K562 (cell line): ENCODE data around the gene ZBTB43. TPM values are rescaled to one million over a fixed set of nuclear protein-coding genes. Genes with fewer than 3 reads are reported as not detected.

Experiments
- ATAC-seq: fragments of 200-7000 bp; cut with Tn5 transposase; 3 replicates; pipeline ENCODE4 v1.9.1; 2020; ENCODE audit warnings: moderate library complexity
- BruUV-seq: library from RNA; stranded (reverse); fragments of 400-500 nt; replicated peaks from 2 replicates; lab custom pipeline; 2021; lab: Mats Ljungman, UMichigan
- CTCF ChIA-PET: fragments of 300-600 bp; formaldehyde crosslinking; extraction: SDS; loops from one replicate; lab custom pipeline; 2021; ENCODE audit warnings: low intra/inter-chr PET ratio; lab: Yijun Ruan, JAX
- POLR2A ChIA-PET: fragments of 300-600, 350-650 bp; sonication (Branson Sonifier 250); formaldehyde crosslinking; extraction: SDS; loops from one replicate; lab custom pipeline; 2021; ENCODE audit warnings: antibody characterized with exemption, inconsistent platforms; lab: Yijun Ruan, JAX
- DNase-seq, 4 experiments: peaks; one replicate each; pipeline versions ENCODE4 v3.0.0 to v3.0.0-alpha.2; 2011 to 2018; ENCODE audit warnings: low spot score in 3 of 4, mixed read lengths in 3 of 4; ENCODE audit errors: extremely low read depth in 1 of 4
- FAIRE-seq: peaks from 2 replicates; lab custom pipeline; 2011; peaks lifted over from hg19 to GRCh38; lab: Jason Lieb, UNC
- H2AFZ ChIP-seq: 2 replicates; pipeline ENCODE4 v1.6.0; 2011; ENCODE audit warnings: low read depth, low read length, control low read depth, inconsistent platforms
- H3K27ac ChIP-seq: fragments of 200-600 bp; 3 replicates; pipeline ENCODE4 v1.8.0; 2011; ENCODE audit warnings: low read depth, mild to moderate bottlenecking, control low read depth, inconsistent platforms, low read length, moderate library complexity, mixed read lengths; ENCODE audit errors: extremely low read depth
- H3K27me3 ChIP-seq, 2 experiments: fragments of 300-600 bp in 1 of 2; 2 replicates in 1 of 2; 3 replicates in 1 of 2; pipeline versions ENCODE4 v1.6.0 to v1.8.0; 2011; ENCODE audit warnings: inconsistent platforms in 2 of 2, low read length in 2 of 2, mild to moderate bottlenecking in 1 of 2, mixed read lengths in 1 of 2, moderate library complexity in 1 of 2; ENCODE audit not compliant: control insufficient read depth in 2 of 2, insufficient read depth in 2 of 2
- H3K36me3 ChIP-seq: fragments of 300-600 bp; 3 replicates; pipeline ENCODE4 v1.8.0; 2011; ENCODE audit warnings: mild to moderate bottlenecking, low read length, inconsistent platforms; ENCODE audit not compliant: control insufficient read depth, insufficient read depth
- H3K4me1 ChIP-seq, 2 experiments: fragments of 200-600 bp in 1 of 2; replicated peaks in 1 of 2; 2 replicates in 1 of 2; 3 replicates in 1 of 2; pipeline versions ENCODE4 v1.5.1 to v1.8.0; 2011; ENCODE audit warnings: inconsistent platforms in 2 of 2, low read length in 2 of 2, mild to moderate bottlenecking in 1 of 2, mixed read lengths in 1 of 2, moderate library complexity in 1 of 2; ENCODE audit not compliant: control insufficient read depth in 2 of 2, insufficient read depth in 2 of 2
- H3K4me2 ChIP-seq: 2 replicates; pipeline ENCODE4 v1.6.1; 2011; ENCODE audit warnings: low read length, control low read depth, inconsistent platforms, mixed read lengths; ENCODE audit not compliant: insufficient read depth
- H3K4me3 ChIP-seq: fragments of 200-600 bp; sonication (generic), shearing (Covaris generic); 2 replicates; pipeline ENCODE4 v1.5.1; 2016; ENCODE audit warnings: control low read depth, inconsistent platforms
- H3K79me2 ChIP-seq: fragments of 200-600 bp; 3 replicates; pipeline ENCODE4 v1.8.0; 2011; ENCODE audit warnings: low read length, inconsistent platforms; ENCODE audit not compliant: control insufficient read depth, insufficient read depth
- H3K9ac ChIP-seq, 2 experiments: 2 replicates each; pipeline versions ENCODE4 v1.6.0 to v1.6.1; 2011; ENCODE audit warnings: low read depth in 2 of 2, low read length in 2 of 2, control low read depth in 1 of 2, inconsistent platforms in 1 of 2, mild to moderate bottlenecking in 1 of 2, mixed read lengths in 1 of 2; ENCODE audit not compliant: insufficient read depth in 1 of 2
- H3K9me1 ChIP-seq: one replicate; pipeline ENCODE4 v1.6.0; 2011; ENCODE audit warnings: inconsistent platforms, mild to moderate bottlenecking, low read length, moderate library complexity; ENCODE audit not compliant: control insufficient read depth, insufficient read depth
- H3K9me3 ChIP-seq: replicated peaks from 2 replicates; pipeline ENCODE4 v1.5.1; 2011; ENCODE audit warnings: low read depth, low read length, inconsistent platforms; ENCODE audit not compliant: control insufficient read depth, insufficient read depth
- H4K20me1 ChIP-seq: replicated peaks from 2 replicates; pipeline ENCODE4 v1.6.1; 2011; ENCODE audit warnings: low read length, inconsistent platforms, mixed read lengths; ENCODE audit not compliant: control insufficient read depth, insufficient read depth
- CTBP1 ChIP-seq: fragments of 450-650 bp; IDR thresholded peaks from 2 replicates; pipeline ENCODE4 v1.6.1; 2016; ENCODE audit warnings: borderline replicate concordance
- ETV1 ChIP-seq: fragments of 450-650 bp; conservative IDR thresholded peaks from 2 replicates; pipeline ENCODE4 v1.6.1; 2016; ENCODE audit warnings: missing genetic modification characterization, control low read depth, low read depth, missing compliant biosample characterization
- GTF2A2 ChIP-seq: IDR thresholded peaks from 2 replicates; pipeline ENCODE4 v1.6.1; 2016; ENCODE audit warnings: mild to moderate bottlenecking, missing genetic modification characterization, missing compliant biosample characterization
- MTA2 ChIP-seq: fragments of 450-650 bp; IDR thresholded peaks from 2 replicates; pipeline ENCODE4 v1.6.1; 2016; ENCODE audit warnings: low read depth
- MYBL2 ChIP-seq, 2 experiments: fragments of 450-650 bp in 1 of 2; sonication (generic) in 1 of 2; formaldehyde crosslinking in 1 of 2; IDR thresholded peaks; 2 replicates each; pipeline versions ENCODE4 v1.6.1 to v1.8.1; 2017 to 2022; ENCODE audit warnings: borderline replicate concordance in 1 of 2, inconsistent platforms in 1 of 2, low read depth in 1 of 2, mild to moderate bottlenecking in 1 of 2, missing genetic modification reagents in 1 of 2, moderate library complexity in 1 of 2
- NR2C2 ChIP-seq, 2 experiments: fragments of 200-800 bp in 1 of 2; sonication (Bioruptor generic) in 1 of 2; sonication (generic) in 1 of 2; formaldehyde crosslinking in 1 of 2; IDR thresholded peaks; 2 replicates each; pipeline versions ENCODE4 v1.6.1 to v1.8.0; 2016 to 2022; ENCODE audit warnings: mild to moderate bottlenecking in 1 of 2, missing compliant biosample characterization in 1 of 2, missing genetic modification characterization in 1 of 2, missing genetic modification reagents in 1 of 2
- SIN3A ChIP-seq, 2 experiments: fragments of 150-350 bp in 1 of 2; IDR thresholded peaks; 2 replicates each; pipeline ENCODE4 v1.6.1; 2011 to 2016; ENCODE audit warnings: borderline replicate concordance in 2 of 2, low read depth in 2 of 2, low read length in 2 of 2, mild to moderate bottlenecking in 2 of 2, moderate library complexity in 2 of 2; ENCODE audit not compliant: control insufficient read depth in 1 of 2
- TAF7 ChIP-seq: fragments of 450-650 bp; IDR thresholded peaks from 2 replicates; pipeline ENCODE4 v1.6.1; 2016; ENCODE audit warnings: missing genetic modification characterization, missing compliant biosample characterization
- U2AF2 ChIP-seq: fragments of 200-400 bp; formaldehyde crosslinking; optimal IDR thresholded peaks from 2 replicates; pipeline ENCODE3; 2017; ENCODE audit warnings: low read depth, mild to moderate bottlenecking, low read length
- ZC3H4 ChIP-seq: sonication (generic); formaldehyde crosslinking; IDR thresholded peaks from 2 replicates; pipeline ENCODE4 v1.9.0; 2021; ENCODE audit warnings: missing genetic modification reagents, borderline replicate concordance
- WGBS: fragments of 100-300 bp; shearing (Covaris generic); methylation state at CpG from one replicate; pipeline ENCODE4 v1.1.6; 2016; ENCODE audit warnings: low coverage, mixed read lengths; ENCODE audit not compliant: insufficient coverage; ENCODE audit errors: missing lambda C conversion rate; 5-methylcytosine and 5-hydroxymethylcytosine counted together
- in situ Hi-C: fragments of 300-500 bp; cut with MboI; formaldehyde crosslinking; loops from 4 replicates; pipeline ENCODE4 v1.15.0; 2018; ENCODE audit warnings: inconsistent platforms, mixed read lengths
- intact Hi-C: fragments of 100-400 bp; cut with micrococcal nuclease; formaldehyde crosslinking; loops from 2 replicates; pipeline ENCODE4 v1.14.2; 2022
- polyA plus RNA-seq, 8 experiments: library from polyadenylated mRNA; depleted of rRNA in 4 of 8; stranded (reverse) in 5 of 8; unstranded in 3 of 8; fragments of >200 nt; fragmentation: Nextera tagmentation in 2 of 8; fragmentation: Illumina TruSeq in 1 of 8; extraction: Ambion mirVana in 2 of 8; extraction: Trizol in 1 of 8; gene quantifications; 2 replicates each; pipeline versions ENCODE4 v1.2.1 to v1.2.3, GENCODE V29; 2011 to 2014; ENCODE audit warnings: inconsistent platforms in 1 of 8, missing spikeins in 1 of 8
- total RNA-seq, 7 experiments: library from RNA; depleted of rRNA in 6 of 7; stranded (reverse); fragments of >200 nt in 6 of 7; fragmentation: Illumina TruSeq in 2 of 7; extraction: Trizol in 2 of 7; gene quantifications; 2 replicates each; pipeline versions ENCODE4 v1.2.1 to v1.2.3, GENCODE V29; 2011 to 2021; ENCODE audit warnings: low replicate concordance in 1 of 7
- TF ChIP-seq, protein P1 (sequence below): IDR thresholded peaks from 2 replicates; pipeline ENCODE4 v1.6.1; 2011; ENCODE audit warnings: borderline replicate concordance, low read depth, mild to moderate bottlenecking, moderate library complexity, low read length; ENCODE audit not compliant: insufficient read depth, poor library complexity, severe bottlenecking
- TF ChIP-seq, protein P2 (sequence below): conservative IDR thresholded peaks from 2 replicates; pipeline ENCODE4 v1.6.1; 2011; ENCODE audit warnings: low read depth, mild to moderate bottlenecking, low read length; ENCODE audit not compliant: control insufficient read depth

Gene ZBTB43
- total and polyA plus RNA-seq, 9 of the 15 experiments (the other 6 are each of a cell fraction or from before 2014, with no cell fraction given) = 3.9 to 17.2 (median 9.1) TPM

DNA sequence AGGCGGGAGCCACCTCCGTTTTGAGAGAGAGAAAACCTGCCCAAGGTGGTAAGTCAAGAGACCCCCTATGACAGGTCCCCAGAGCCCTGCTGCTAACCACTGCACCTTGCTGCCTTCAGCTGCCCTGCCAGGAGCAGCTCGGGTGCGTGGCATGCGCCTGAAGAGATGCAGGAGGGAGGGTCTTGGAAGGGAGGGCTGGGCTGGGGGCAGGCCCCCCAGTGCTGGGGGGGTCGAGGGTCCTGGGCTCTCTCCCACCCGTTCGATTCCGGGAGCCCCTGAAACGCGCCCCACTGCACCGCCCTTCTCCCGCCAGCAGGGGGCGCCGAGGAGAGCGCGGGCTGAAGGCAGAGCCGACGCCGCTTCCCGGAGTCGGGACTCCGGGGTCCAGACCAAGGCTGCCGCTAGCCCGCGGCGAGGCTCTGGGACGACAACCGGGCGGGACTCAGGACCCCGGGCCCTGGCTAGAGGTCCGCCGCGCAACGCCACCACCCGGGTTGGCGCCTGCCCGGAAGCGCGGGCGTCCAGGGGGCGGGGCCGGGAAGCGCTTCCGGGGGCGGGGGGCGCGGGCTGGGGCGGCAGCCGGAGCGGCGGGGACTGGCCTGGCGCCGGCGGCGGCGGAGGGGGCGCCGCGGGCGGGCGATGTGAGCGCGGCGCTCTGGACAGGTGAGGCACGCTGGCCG is 55.4 kb downstream of the ZBTB43 start, which contains the start of gene ZBTB34:
TSS of gene ZBTB34 (plus strand) at position 563 of the 680 bp plus-strand sequence. CDS start 18,761 bp downstream, outside the sequence.
- Histone ChIP-seq H3K27me3 (no peaks in the 10 kb centered on the region; a peak in 1 of 5 replicates), H3K27ac (peak within 1 kb of the TSS; percentile 91), H3K4me2 (peak within 1 kb of the TSS; percentile 89), H4K20me1 (peaks cover 13% of the 10 kb centered on the region), H3K4me3 (peak within 1 kb of the TSS; percentile 75), H3K79me2 (peaks cover 42% of the 10 kb centered on the region), H2AFZ (peak within 1 kb of the TSS; percentile 97), H3K9me3 (no peaks in the 10 kb centered on the region), H3K9ac (peak within 1 kb of the TSS; percentile 83 to 95), H3K36me3 (peaks cover 22% of the 10 kb centered on the region), H3K4me1 (peaks cover 14 to 26% of the 10 kb centered on the region in 2 experiments), H3K9me1 (no peaks in the 10 kb centered on the region)
- under 1% methylated on average over 26 of the region's 67 CpGs for WGBS
- peak; percentile 75 for ATAC-seq
- POLR2A ChIA-PET = interaction anchor here (0.6 to 1.3 kb wide), 4 partner anchors 11 to 233 kb away, joined by 3 to 5 read pairs (median 3); no protein-coding TSS in a partner anchor
- CTCF ChIA-PET = interaction anchor here (0.6 kb wide), 1 partner anchor 55 kb away, joined by 4 read pairs; no protein-coding TSS in a partner anchor
- no peak for FAIRE-seq
- in situ Hi-C loops = no loop called here
- intact Hi-C loops = no loop called here
- DNase-seq = peak; percentile 75 to 91 (median 85)
- BruUV-seq = no TSS peak
- TF ChIP-seq NR2C2 (CRISPR knock-in tag; IDR thresholded peaks at IDR 0.05) (peak; percentile 26; the same call in 1 of the 2 replicates), NR2C2 (tag; IDR thresholded peaks at IDR 0.05) (peak; percentile 99), GTF2A2 (tag) (no peak), ETV1 (tag) (peak; percentile 52), MYBL2 (IDR thresholded peaks at IDR 0.05; ENCODE audit: low read depth) (no peak), MYBL2 (CRISPR knock-in tag; IDR thresholded peaks at IDR 0.05; ENCODE audit: borderline replicate concordance) (no peak), ZC3H4 (no peak), SIN3A (IDR thresholded peaks at IDR 0.05; ENCODE audit: borderline replicate concordance in 2 of 2, control insufficient read depth in 1 of 2, low read depth in 2 of 2, low read length in 2 of 2) (0 out of 4 replicates have a peak, but pooled peaks of 1 of the 2 experiments have one; percentile 36), CTBP1 (peak; percentile 59; the same call in 1 of the 2 replicates), U2AF2 (no peak), TAF7 (tag) (no peak), MTA2 (0 out of 2 replicates have a peak, but pooled peaks have one; percentile 20)
- TF ChIP-seq, protein P1, sequence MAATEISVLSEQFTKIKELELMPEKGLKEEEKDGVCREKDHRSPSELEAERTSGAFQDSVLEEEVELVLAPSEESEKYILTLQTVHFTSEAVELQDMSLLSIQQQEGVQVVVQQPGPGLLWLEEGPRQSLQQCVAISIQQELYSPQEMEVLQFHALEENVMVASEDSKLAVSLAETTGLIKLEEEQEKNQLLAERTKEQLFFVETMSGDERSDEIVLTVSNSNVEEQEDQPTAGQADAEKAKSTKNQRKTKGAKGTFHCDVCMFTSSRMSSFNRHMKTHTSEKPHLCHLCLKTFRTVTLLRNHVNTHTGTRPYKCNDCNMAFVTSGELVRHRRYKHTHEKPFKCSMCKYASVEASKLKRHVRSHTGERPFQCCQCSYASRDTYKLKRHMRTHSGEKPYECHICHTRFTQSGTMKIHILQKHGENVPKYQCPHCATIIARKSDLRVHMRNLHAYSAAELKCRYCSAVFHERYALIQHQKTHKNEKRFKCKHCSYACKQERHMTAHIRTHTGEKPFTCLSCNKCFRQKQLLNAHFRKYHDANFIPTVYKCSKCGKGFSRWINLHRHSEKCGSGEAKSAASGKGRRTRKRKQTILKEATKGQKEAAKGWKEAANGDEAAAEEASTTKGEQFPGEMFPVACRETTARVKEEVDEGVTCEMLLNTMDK = peak; percentile 80
- TF ChIP-seq, protein P2, sequence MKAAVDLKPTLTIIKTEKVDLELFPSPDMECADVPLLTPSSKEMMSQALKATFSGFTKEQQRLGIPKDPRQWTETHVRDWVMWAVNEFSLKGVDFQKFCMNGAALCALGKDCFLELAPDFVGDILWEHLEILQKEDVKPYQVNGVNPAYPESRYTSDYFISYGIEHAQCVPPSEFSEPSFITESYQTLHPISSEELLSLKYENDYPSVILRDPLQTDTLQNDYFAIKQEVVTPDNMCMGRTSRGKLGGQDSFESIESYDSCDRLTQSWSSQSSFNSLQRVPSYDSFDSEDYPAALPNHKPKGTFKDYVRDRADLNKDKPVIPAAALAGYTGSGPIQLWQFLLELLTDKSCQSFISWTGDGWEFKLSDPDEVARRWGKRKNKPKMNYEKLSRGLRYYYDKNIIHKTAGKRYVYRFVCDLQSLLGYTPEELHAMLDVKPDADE = 0 out of 2 replicates have a peak, but pooled peaks have one; percentile 62
